ENCODE data around the gene OR10H2.

DNA sequence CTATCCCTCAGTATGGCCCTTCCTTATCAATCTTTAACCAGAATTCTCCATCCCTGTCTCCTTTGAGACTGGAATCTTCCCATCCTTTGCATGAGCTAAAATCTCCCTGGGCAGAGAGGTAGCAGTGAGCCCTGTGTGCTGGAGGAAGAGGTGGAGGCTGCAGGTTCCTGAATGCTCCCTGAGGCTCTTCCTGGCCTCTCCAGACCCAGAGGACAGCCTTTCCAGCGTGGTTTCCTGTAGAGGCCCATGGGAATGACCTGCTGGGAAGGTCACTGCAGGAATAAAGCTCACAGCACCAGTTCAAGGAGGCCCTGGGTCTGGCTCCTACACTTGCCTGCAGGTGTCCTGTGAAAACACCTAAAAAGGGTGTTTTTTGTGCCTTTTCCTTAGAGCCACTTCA is 4.6 kb downstream of the OR10H2 start:
- TF ChIP-seq, protein P1, sequence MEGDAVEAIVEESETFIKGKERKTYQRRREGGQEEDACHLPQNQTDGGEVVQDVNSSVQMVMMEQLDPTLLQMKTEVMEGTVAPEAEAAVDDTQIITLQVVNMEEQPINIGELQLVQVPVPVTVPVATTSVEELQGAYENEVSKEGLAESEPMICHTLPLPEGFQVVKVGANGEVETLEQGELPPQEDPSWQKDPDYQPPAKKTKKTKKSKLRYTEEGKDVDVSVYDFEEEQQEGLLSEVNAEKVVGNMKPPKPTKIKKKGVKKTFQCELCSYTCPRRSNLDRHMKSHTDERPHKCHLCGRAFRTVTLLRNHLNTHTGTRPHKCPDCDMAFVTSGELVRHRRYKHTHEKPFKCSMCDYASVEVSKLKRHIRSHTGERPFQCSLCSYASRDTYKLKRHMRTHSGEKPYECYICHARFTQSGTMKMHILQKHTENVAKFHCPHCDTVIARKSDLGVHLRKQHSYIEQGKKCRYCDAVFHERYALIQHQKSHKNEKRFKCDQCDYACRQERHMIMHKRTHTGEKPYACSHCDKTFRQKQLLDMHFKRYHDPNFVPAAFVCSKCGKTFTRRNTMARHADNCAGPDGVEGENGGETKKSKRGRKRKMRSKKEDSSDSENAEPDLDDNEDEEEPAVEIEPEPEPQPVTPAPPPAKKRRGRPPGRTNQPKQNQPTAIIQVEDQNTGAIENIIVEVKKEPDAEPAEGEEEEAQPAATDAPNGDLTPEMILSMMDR (conservative IDR thresholded peaks at IDR 0.05), result no peak
- TF ChIP-seq ZFX (IDR thresholded peaks at IDR 0.05), result no peak
